Measurements from ENCODE around the gene ILKAP. TPM values are rescaled to one million over a fixed set of nuclear protein-coding genes. Genes with fewer than 3 reads are reported as not detected.

The ILKAP gene
- total RNA-seq, 1 experiment from 2014 or later, result 55.4 TPM

DNA sequence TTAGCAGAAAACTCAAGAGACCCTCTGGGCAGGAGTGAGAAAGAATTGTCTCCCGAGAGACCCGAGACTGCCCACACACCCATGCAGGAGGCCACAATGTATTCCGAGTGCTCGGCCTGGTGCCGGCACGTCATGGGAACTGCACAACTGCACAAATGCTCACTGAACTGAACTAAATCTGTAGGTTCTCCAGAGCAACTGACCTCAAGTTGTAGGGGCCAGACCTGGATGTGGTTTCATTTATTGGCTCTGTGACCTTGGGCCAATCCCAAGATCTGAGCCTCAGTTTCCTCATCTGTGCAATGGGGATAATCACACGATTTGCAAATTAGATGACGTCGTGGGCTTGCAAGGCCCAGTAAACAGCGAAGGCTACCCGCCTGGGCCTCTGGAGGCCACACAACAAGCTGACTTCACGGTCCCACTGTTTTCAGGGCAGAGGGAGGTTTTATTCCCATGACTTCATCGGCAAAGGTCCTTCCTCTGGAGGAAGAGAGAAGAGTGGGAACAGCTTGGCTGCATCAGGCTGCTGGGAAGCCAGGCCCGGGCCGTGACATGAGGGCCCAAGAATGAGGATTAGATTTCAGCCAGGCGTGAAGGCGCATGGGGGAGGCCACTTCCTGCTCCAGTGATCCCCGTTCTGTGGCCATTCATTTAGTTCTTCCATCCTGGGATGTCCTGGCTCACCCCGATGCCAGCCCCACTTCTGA is 48.3 kb downstream of the ILKAP start:
- Mint-ChIP-seq H3K36me3 (ENCODE audit: insufficient read depth, unreplicated experiment) (no peaks in the 10 kb centered on the region), H3K9me3 (ENCODE audit: low read depth, unreplicated experiment) (no peaks in the 10 kb centered on the region), H3K4me1 (ENCODE audit: low read depth, unreplicated experiment) (peaks cover 7% of the 10 kb centered on the region), H3K4me3 (ENCODE audit: low read depth, unreplicated experiment) (no peak overlapping the region), H3K27me3 (ENCODE audit: unreplicated experiment) (no peaks in the 10 kb centered on the region), H3K27ac (ENCODE audit: unreplicated experiment) (no peak overlapping the region)
- TF ChIP-seq, protein P1, sequence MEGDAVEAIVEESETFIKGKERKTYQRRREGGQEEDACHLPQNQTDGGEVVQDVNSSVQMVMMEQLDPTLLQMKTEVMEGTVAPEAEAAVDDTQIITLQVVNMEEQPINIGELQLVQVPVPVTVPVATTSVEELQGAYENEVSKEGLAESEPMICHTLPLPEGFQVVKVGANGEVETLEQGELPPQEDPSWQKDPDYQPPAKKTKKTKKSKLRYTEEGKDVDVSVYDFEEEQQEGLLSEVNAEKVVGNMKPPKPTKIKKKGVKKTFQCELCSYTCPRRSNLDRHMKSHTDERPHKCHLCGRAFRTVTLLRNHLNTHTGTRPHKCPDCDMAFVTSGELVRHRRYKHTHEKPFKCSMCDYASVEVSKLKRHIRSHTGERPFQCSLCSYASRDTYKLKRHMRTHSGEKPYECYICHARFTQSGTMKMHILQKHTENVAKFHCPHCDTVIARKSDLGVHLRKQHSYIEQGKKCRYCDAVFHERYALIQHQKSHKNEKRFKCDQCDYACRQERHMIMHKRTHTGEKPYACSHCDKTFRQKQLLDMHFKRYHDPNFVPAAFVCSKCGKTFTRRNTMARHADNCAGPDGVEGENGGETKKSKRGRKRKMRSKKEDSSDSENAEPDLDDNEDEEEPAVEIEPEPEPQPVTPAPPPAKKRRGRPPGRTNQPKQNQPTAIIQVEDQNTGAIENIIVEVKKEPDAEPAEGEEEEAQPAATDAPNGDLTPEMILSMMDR (IDR thresholded peaks at IDR 0.05; ENCODE audit: unreplicated experiment), result no peak
- no peak for DNase-seq
- no TSS peak for BruUV-seq (replicated peaks)
- CTCF ChIA-PET, result no interaction called here
- intact Hi-C loops (cut with micrococcal nuclease; ENCODE audit: unreplicated experiment), result no loop called here

DNA sequence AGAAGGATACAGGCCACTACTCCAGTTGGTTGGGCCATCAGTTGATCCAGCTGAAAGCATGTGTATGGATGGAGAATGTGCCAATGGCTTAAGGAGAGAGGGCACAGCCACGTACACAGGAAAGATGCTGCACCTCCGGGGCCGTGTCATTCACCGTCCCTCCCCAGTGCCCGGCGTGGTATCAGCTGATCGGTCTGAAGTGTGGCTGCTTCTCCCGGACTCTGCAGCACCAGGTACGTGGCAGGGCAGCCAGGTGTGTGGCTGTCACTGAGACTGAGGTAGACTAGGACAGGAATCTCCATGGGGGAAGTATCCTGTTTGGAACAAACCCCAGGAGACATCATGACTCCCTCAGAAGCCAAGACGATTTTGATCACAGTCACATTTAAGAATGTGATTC is 48.9 kb downstream of the ILKAP start:
- no peaks in the 10 kb centered on the region for H3K27me3 Mint-ChIP-seq (ENCODE audit: unreplicated experiment)
- H3K4me1 Mint-ChIP-seq (ENCODE audit: low read depth, unreplicated experiment), result peaks cover 4% of the 10 kb centered on the region
- intact Hi-C loops (cut with micrococcal nuclease; ENCODE audit: unreplicated experiment), result no loop called here
- no peak overlapping the region for H3K27ac Mint-ChIP-seq (ENCODE audit: unreplicated experiment)
- no TSS peak for BruUV-seq (replicated peaks)
- no peak for DNase-seq
- TF ChIP-seq, protein P1 (IDR thresholded peaks at IDR 0.05; ENCODE audit: unreplicated experiment), result no peak
- no peaks in the 10 kb centered on the region for H3K9me3 Mint-ChIP-seq (ENCODE audit: low read depth, unreplicated experiment)
- no peak overlapping the region for H3K4me3 Mint-ChIP-seq (ENCODE audit: low read depth, unreplicated experiment)
- H3K36me3 Mint-ChIP-seq (ENCODE audit: insufficient read depth, unreplicated experiment), result no peaks in the 10 kb centered on the region
- CTCF ChIA-PET, result no interaction called here

DNA sequence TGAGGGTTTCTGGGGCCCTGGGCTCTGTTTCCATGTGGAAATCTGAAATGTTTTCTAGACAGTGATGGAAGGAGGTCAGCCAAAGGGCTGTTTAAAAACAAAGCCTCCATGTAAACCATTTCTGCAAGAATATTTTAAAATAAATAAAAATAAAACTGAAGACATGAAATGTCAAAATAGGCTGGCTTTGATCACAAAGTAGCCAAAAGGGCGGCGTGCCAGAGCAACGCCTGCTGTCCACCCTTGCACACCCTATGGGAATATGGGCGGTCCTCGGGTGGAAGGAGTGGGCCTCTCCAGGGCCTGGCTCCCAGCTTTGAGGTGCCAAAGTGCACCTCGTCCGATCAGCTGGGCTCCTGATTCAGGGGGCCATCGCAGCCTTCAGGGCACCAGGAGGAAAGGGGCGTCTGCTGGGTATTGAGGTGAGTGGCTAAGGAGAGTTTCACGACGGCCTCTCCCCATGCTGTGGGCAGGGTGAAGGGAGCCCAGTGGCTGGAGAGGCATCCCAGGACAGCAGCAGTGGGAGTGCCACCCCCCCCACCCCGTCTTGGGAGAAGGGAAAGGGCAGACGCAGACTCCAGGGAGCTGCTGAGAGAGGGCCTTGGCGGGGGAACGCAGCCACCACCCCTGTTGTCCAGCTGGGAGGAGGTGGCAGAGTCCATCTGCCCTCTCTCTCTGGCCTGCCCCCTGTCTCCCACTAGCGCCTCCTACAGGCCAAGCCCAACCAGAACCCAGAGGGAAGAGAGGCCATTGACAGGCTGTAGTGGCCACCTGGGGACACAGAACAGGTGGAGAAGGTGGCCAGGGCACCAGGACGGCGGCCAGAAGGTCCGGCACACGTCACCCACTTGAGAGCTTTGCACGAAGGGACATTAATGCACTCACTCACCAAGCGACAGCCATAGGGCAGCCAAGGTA is 50.5 kb downstream of the ILKAP start:
- CTCF ChIA-PET, result no interaction called here
- no TSS peak for BruUV-seq (replicated peaks)

DNA sequence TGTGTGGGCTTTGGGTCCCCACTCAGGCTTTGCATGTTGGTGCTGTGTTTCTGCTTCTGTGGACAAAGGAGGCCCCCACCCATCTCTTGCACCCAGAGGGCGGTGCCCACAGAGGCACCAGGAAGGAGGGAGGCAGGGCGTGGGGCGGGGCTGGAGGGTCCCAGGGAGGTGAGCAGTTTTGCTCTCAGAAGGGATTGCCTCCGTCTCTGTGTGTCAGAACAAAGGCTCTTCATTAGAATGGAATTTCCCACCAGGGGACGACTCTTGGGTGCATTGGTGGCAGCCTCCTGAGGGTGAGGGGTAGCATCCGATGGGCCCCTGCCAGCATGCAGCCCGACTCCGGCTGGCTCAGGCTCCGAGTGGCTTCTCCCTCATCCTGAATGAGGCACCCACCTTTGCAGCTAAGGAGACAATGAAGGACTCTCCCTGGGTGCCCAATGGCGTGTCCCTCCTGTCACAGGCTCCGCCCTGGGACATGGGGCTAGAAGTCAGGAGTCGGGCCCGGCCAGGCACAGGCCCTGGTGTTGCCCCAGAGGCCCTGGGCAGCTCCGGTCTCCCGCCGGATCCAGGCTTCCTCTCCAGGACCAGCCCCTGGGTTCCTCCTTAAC is 51.8 kb downstream of the ILKAP start:
- intact Hi-C loops (cut with micrococcal nuclease; ENCODE audit: unreplicated experiment), result no loop called here
- Mint-ChIP-seq H3K4me1 (ENCODE audit: low read depth, unreplicated experiment) (no peaks in the 10 kb centered on the region), H3K9me3 (ENCODE audit: low read depth, unreplicated experiment) (no peaks in the 10 kb centered on the region), H3K27me3 (ENCODE audit: unreplicated experiment) (no peaks in the 10 kb centered on the region), H3K4me3 (ENCODE audit: low read depth, unreplicated experiment) (no peak overlapping the region), H3K27ac (ENCODE audit: unreplicated experiment) (no peak overlapping the region), H3K36me3 (ENCODE audit: insufficient read depth, unreplicated experiment) (no peaks in the 10 kb centered on the region)
- CTCF ChIA-PET, result interaction anchor here (0.6 kb wide), 2 partner anchors 18 to 45 kb away, joined by 3 read pairs; no protein-coding TSS in a partner anchor
- DNase-seq, result no peak
- BruUV-seq (replicated peaks), result no TSS peak
- TF ChIP-seq, protein P1 (IDR thresholded peaks at IDR 0.05; ENCODE audit: unreplicated experiment), result no peak

More for the DNA sequence above, 50.5 kb downstream of the ILKAP start:
- no peak overlapping the region for H3K27ac Mint-ChIP-seq (ENCODE audit: unreplicated experiment)
- TF ChIP-seq, protein P1 (IDR thresholded peaks at IDR 0.05; ENCODE audit: unreplicated experiment), result peak; percentile 41
- H3K4me3 Mint-ChIP-seq (ENCODE audit: low read depth, unreplicated experiment), result no peak overlapping the region
- H3K27me3 Mint-ChIP-seq (ENCODE audit: unreplicated experiment), result no peaks in the 10 kb centered on the region
- intact Hi-C loops (cut with micrococcal nuclease; ENCODE audit: unreplicated experiment), result no loop called here
- H3K9me3 Mint-ChIP-seq (ENCODE audit: low read depth, unreplicated experiment), result no peaks in the 10 kb centered on the region
- H3K36me3 Mint-ChIP-seq (ENCODE audit: insufficient read depth, unreplicated experiment), result no peaks in the 10 kb centered on the region
- H3K4me1 Mint-ChIP-seq (ENCODE audit: low read depth, unreplicated experiment), result no peaks in the 10 kb centered on the region
- no peak for DNase-seq
